GM21529 (cell line): Measurements from ENCODE around the gene UNC50.
"Not testable (repeated sequence)": the region's sequence is repeated elsewhere in the genome, so short reads cannot be mapped to it uniquely, and the experiment has no call there.

Experiments
- ATAC-seq: cut with Tn5 transposase; IDR thresholded peaks from one replicate; pipeline ENCODE4 v1.9.1; 2021; ENCODE audit not compliant: unreplicated experiment

The UNC50 gene

GRCh38 chr2:98573426-98573825 is 35.0 kb upstream of the UNC50 start:
- no peak for ATAC-seq

DNA sequence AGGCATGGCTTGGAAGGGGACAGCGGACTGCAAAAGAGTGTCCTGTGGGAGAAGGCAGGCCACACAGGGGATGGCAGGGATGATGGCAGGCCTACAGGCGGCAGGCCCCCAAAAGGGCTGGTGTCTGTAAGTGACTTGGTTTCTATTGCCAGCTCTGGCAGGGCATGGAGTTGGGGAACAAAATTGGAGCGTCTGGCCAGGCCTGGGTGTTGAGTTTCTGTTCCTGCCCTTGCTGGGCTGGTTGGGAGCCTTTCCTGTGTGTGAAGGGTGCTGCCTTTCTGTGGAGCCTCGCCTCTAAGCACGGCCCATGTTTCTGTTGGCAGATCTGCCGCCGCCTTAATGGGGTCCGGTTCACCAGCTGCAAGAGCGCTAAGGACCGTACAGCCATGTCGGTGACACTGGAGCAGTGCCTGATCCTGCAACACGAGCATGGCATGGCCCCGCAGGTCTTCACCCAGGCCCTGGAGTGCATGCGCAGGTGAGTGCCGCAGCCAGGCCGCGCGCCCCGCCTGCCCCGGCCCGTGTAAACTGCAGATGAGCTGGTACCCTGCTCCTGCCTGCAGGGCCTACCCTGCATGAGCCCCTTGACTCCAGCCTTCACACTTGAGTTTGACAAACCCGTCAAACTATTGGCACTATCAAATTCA is 31.6 kb upstream of the UNC50 start:
- no peak for ATAC-seq

DNA sequence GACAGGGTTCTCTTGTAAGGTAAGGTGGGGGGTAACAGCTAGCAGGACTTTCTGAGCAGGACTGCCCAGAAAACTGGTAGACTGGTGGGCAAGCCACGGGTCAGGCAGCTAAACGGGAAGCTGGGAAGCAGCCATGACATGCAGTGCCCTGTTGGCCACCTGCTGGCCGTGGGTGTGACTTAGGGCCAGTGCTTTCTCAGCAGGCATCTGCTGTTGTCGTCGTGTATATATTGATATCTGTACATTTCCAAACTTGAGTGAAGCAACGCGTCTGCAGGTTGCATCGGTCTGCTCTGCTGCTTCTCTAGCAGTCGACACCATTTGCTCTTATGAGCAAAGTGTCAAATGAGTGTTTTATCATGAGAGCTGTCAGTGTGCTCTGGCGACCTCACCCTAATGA is 31.1 kb upstream of the UNC50 start:
- no peak for ATAC-seq

GRCh38 chr2:98578231-98578630 is 30.2 kb upstream of the UNC50 start:
- no peak for ATAC-seq

GRCh38 chr2:98579926-98580325 is 28.5 kb upstream of the UNC50 start:
- no peak for ATAC-seq

GRCh38 chr2:98580656-98581284 is 27.6 kb upstream of the UNC50 start:
- ATAC-seq = no peak

DNA sequence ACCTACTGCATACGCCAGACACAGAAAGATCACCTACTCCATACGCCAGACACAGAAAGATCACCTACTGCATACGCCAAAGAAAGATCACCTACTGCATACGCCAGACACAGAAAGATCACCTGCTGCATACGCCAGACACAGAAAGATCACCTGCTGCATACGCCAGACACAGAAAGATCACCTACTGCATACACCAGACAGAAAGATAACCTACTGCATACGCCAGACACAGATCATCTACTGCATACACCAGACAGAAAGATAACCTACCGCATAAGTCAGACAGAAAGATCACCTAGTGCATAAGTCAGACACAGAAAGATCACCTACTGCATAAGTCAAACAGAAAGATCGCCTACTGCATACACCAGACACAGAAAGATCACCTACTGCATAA is 25.9 kb upstream of the UNC50 start:
- ATAC-seq = no peak

DNA sequence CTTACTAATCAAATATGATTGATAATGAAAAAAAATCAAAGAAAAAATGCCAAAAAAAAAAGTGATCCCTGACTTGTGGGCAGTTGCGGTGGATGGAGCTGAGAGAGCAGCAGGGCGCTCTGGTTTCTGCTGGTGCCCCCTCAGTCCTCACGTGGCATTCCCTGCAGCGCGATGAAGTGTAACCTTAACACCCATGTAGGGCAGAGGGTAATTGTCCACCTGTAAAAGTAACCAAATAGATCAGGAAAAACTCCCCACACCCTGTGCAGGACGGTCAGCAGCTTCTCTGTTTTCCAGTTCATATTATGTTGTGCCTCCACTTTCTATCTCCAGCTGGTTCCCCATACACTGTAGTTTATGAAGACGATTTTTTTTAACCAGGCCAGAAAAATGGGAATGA is 25.1 kb upstream of the UNC50 start:
- no peak for ATAC-seq

DNA sequence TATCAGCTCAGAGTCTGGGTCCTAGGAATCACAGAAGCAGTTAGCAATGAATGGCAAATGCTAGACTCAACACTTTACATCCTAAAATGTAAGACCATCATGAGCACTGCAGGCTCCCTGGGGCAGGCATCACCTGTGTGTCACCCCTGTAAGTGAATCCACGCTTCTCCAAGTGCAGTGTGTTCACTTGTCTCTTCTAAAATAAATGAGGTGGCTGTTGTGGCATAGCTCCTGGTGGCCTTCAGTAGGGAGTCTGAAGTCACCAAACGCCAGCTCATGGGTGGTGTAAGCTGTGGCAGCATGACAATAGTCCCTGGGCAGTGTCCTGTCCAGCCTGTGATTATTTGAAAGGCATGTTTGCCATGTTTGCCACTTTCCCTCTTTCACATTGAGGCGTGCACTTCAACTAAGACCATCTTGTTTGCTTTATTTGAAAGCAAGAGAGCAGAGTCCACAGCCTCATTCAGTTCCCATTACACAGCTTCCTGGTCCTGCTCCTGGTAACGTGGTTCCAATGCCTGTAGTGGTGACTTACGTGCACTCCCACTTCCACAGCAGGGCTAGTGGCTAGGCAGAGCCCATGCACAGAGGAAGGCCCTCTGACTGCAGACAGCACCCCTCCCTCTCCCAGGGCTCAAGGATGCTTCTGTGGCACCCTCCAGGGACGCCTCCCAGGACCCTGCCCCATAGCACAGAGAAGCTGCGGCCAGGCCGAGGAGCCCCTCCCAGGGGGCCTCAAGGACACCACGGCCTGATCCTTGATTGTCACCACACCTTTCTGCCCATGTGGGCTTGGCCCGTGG is 24.4 kb upstream of the UNC50 start:
- ATAC-seq = no peak

GRCh38 chr2:98585386-98585785 is 23.0 kb upstream of the UNC50 start:
- ATAC-seq = no peak

- ATAC-seq = no peak
Observed at GRCh38 chr2:98586551-98587140, 21.7 kb upstream of the UNC50 start.

- ATAC-seq = no peak
Observed at GRCh38 chr2:98588880-98589431, 19.4 kb upstream of the UNC50 start.

GRCh38 chr2:98589489-98589888 is 18.9 kb upstream of the UNC50 start:
- no peak for ATAC-seq

DNA sequence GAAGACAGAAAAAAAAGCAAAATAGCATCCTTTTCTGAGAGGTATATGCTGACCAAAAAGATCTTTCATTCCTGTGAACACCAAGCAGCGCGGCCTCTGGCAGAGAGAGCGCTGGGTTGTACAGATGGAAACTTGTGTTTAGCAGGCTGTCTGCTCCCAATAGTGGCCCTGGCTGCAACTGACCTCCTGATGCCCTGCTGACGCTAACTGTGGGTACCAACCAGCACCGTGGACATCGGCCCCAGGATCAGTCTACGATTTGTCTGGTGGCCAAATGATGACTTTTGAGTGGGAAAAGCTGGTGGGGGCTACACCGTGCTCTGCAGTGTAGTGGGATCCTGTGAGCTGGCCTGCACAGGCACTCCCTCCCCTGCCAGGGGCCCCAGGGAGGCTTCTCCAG is 15.8 kb upstream of the UNC50 start:
- ATAC-seq = no peak

DNA sequence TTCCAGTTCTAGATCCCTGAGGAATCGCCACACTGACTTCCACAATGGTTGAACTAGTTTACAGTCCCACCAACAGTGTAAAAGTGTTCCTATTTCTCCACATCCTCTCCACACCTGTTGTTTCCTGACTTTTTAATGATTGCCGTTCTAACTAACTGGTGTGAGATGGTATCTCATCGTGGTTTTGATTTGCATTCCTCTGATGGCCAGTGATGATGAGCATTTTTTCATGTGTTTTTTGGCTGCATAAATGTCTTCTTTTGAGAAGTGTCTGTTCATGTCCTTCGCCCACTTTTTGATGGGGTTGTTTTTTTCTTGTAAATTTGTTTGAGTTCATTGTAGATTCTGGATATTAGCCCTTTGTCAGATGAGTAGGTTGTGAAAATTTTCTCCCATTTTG is 13.7 kb upstream of the UNC50 start:
- ATAC-seq = not testable (repeated sequence)

- no peak for ATAC-seq
Observed at GRCh38 chr2:98598781-98599428, 9.5 kb upstream of the UNC50 start.

DNA sequence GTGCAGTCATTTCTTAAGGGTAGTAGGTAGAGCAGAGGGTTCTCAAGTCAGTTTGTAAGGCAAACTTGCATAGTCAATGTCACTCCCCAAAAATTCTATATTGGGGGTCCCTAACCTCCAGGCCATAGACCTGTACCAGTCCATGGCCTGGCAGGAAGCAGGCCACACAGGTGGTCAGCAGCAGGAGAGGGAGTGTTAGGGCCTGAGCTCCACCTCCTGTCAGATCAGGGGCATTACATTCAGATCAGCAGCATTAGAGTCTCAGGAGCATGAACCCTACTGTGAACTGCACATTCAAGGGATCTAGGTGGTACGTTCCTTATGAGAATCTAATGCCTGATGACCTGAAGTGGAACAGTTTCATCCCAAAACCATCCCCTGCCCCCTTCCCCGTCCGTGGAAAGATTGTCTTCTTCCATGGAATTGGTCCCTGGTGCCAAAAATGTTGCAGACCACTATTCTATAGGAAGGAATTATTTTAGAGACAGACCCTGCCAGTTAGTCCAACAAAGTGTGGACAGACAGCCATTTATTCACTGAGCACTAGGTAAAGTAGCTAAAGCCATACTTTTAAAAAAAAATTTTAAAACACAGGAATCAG is 6.8 kb upstream of the UNC50 start:
- ATAC-seq = no peak

- no peak for ATAC-seq
Observed at GRCh38 chr2:98604547-98604946, 3.8 kb upstream of the UNC50 start.

GRCh38 chr2:98605076-98605475 is 3.3 kb upstream of the UNC50 start:
- no peak for ATAC-seq

DNA sequence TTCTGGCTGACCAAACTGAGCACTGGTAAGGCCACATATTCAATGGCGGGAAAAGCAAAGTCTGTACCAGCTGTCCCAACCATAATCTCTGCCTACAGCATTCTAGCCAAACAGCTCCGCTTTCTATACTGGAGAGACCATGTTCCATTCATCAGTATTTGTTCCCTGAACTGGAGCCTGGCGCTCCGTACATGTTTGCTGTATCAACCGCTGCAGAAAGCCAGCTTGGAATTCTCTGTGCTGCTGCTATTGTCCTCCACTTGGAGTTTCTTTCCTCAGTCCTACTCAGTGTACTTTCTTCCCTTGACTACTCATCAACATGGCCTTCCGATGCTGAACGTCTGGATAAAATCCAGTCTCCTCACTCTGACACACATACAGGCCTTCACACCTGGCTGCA is 2.0 kb upstream of the UNC50 start:
- ATAC-seq = no peak

DNA sequence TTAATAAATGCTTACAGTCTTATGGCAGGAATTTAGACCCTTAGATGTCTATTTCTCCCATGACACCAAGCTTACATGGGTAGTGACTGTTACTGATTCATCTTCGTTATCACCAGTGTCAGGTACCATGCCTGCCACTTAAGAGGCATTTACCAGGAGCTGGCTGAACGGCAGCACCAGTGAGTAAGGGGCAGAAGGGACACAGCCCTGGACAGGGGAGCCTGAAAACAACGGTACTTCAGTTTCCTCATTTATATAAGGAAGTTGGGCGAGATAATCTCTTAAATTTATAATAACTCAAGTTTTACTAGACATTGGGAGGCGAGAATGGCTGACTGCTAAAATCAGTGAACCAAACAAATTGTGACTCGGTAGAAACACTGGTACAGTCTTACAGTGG is 1.3 kb upstream of the UNC50 start:
- ATAC-seq = no peak
